ENCODE data around the gene ELMO1.

DNA sequence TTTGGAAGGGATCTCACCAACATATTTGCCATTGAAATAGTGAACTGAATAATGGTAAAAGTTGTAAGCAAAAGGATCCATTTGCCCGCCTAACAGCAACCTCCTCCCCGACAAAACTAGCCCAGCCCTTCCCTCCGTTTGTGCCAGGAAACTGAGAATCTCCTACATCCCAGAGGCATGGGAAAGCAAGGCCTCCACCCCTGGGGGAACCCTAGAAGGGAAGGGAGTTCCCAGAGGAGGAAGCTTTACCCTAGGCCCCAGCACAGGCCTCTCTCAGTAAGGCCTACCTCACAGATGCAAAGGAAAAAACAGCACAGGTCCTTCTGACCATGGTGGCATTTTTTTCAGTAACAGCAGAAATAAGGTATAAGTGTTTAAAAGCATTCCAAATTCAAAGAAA lies 229.7 kb downstream of the ELMO1 start:
- TF ChIP-seq, protein P1, sequence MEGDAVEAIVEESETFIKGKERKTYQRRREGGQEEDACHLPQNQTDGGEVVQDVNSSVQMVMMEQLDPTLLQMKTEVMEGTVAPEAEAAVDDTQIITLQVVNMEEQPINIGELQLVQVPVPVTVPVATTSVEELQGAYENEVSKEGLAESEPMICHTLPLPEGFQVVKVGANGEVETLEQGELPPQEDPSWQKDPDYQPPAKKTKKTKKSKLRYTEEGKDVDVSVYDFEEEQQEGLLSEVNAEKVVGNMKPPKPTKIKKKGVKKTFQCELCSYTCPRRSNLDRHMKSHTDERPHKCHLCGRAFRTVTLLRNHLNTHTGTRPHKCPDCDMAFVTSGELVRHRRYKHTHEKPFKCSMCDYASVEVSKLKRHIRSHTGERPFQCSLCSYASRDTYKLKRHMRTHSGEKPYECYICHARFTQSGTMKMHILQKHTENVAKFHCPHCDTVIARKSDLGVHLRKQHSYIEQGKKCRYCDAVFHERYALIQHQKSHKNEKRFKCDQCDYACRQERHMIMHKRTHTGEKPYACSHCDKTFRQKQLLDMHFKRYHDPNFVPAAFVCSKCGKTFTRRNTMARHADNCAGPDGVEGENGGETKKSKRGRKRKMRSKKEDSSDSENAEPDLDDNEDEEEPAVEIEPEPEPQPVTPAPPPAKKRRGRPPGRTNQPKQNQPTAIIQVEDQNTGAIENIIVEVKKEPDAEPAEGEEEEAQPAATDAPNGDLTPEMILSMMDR (IDR thresholded peaks at IDR 0.05) = no peak
- TF ChIP-seq ZFX (IDR thresholded peaks at IDR 0.05; ENCODE audit: borderline replicate concordance) = no peak

Data from 22Rv1 (cell line).